HEK293T (cell line): ENCODE data around the gene ARHGAP5.

Experiments
- BHLHE40 ChIP-seq: fragments of 450-650 bp; IDR thresholded peaks from 2 replicates; pipeline ENCODE4 v1.6.1; 2016; ENCODE audit warnings: mild to moderate bottlenecking, moderate library complexity, borderline replicate concordance
- ELF4 ChIP-seq: fragments of 450-650 bp; IDR thresholded peaks from 2 replicates; pipeline ENCODE4 v1.6.1; 2017; ENCODE audit warnings: antibody characterized with exemption
- NFRKB ChIP-seq: fragments of 450-650 bp; IDR thresholded peaks from 2 replicates; pipeline ENCODE4 v1.6.1; 2016; ENCODE audit warnings: mild to moderate bottlenecking, moderate library complexity
- SUZ12 ChIP-seq: fragments of 450-650 bp; IDR thresholded peaks from 2 replicates; pipeline ENCODE4 v1.6.1; 2016; ENCODE audit warnings: mild to moderate bottlenecking

GRCh38 chr14:32203928-32204357 is 126.8 kb downstream of the ARHGAP5 start:
- TF ChIP-seq ELF4 (no peak), NFRKB (no peak), BHLHE40 (no peak), SUZ12 (no peak)
